PC-9 (cell line): ENCODE results near the gene LRRFIP1. TPM values are rescaled to one million over a fixed set of nuclear protein-coding genes. Genes with fewer than 3 reads are reported as not detected.

Experiments
- BruUV-seq: library from RNA; stranded (reverse); fragments of 400-500 nt; replicated peaks from 2 replicates; lab custom pipeline; 2021; lab: Mats Ljungman, UMichigan
- CTCF ChIA-PET: fragments of 300-600 bp; sonication (Branson Sonifier 250); formaldehyde crosslinking; loops from one replicate; lab custom pipeline; 2022; ENCODE audit warnings: antibody characterized with exemption; lab: Charles Lee
- POLR2A ChIA-PET: fragments of 300-600 bp; sonication (Branson Sonifier 250); formaldehyde crosslinking; loops from one replicate; lab custom pipeline; 2022; ENCODE audit warnings: antibody characterized with exemption; ENCODE audit not compliant: unreplicated experiment; lab: Charles Lee
- DNase-seq, 2 experiments: peaks; one replicate each; pipeline versions ENCODE4 v3.0.0 to v3.0.0-alpha.2; 2015 to 2022; ENCODE audit warnings: mixed read lengths in 1 of 2
- H2AFZ ChIP-seq: fragments of 200-600 bp; sonication (generic); 2 replicates; pipeline ENCODE4 v1.8.1; 2017; ENCODE audit warnings: antibody characterized with exemption
- H3F3A ChIP-seq: fragments of 200-600 bp; sonication (generic); 2 replicates; pipeline ENCODE4 v1.8.1; 2017; ENCODE audit warnings: antibody characterized with exemption, mild to moderate bottlenecking, low read depth; ENCODE audit not compliant: insufficient read depth
- H3K27ac ChIP-seq: fragments of 200-600 bp; sonication (generic); 2 replicates; pipeline ENCODE4 v1.6.1; 2016; ENCODE audit warnings: mixed run types
- H3K27me3 ChIP-seq: fragments of 200-600 bp; sonication (generic); 2 replicates; pipeline ENCODE4 v1.6.1; 2016; ENCODE audit warnings: low read depth, mixed run types; ENCODE audit not compliant: insufficient read depth
- H3K36me3 ChIP-seq: fragments of 200-600 bp; sonication (generic); 2 replicates; pipeline ENCODE4 v1.6.1; 2016; ENCODE audit warnings: low read depth, mixed run types
- H3K4me1 ChIP-seq: fragments of 200-600 bp; sonication (generic); replicated peaks from 2 replicates; pipeline ENCODE4 v1.6.1; 2016; ENCODE audit warnings: mixed run types; ENCODE audit not compliant: insufficient read depth
- H3K4me2 ChIP-seq: fragments of 200-600 bp; sonication (generic); 2 replicates; pipeline ENCODE4 v1.6.1; 2017; ENCODE audit warnings: mixed run types
- H3K4me3 ChIP-seq: fragments of 200-600 bp; sonication (generic); 2 replicates; pipeline ENCODE4 v1.6.1; 2016; ENCODE audit warnings: mixed run types
- H3K79me2 ChIP-seq: fragments of 200-600 bp; sonication (generic); 2 replicates; pipeline ENCODE4 v1.6.1; 2017; ENCODE audit warnings: low read depth, mixed run types
- H3K9me2 ChIP-seq: fragments of 200-600 bp; sonication (generic); 2 replicates; pipeline ENCODE4 v1.8.1; 2017; ENCODE audit warnings: mild to moderate bottlenecking; ENCODE audit not compliant: insufficient read depth
- H3K9me3 ChIP-seq: fragments of 200-600 bp; sonication (generic); 2 replicates; pipeline ENCODE4 v1.8.1; 2016; ENCODE audit warnings: low read depth; ENCODE audit not compliant: insufficient read depth
- H4K20me1 ChIP-seq: fragments of 200-600 bp; sonication (generic); 2 replicates; pipeline ENCODE4 v1.8.1; 2017; ENCODE audit not compliant: insufficient read depth
- EZH2 ChIP-seq: fragments of 200-600 bp; sonication (generic); IDR thresholded peaks from 2 replicates; pipeline ENCODE4 v1.8.0; 2017; ENCODE audit warnings: antibody characterized with exemption, low read depth
- intact Hi-C: fragments of 100-400 bp; cut with micrococcal nuclease; formaldehyde crosslinking; loops from one replicate; pipeline ENCODE4 v1.10.0; 2022; ENCODE audit not compliant: unreplicated experiment
- total RNA-seq: library from RNA; stranded (reverse); gene quantifications from 2 replicates; pipeline ENCODE4 v1.2.3, GENCODE V29; 2021
- TF ChIP-seq, protein P1 (sequence below): fragments of 200-600 bp; sonication (generic); conservative IDR thresholded peaks from 2 replicates; pipeline ENCODE4 v1.6.1; 2017; ENCODE audit warnings: mixed run types, antibody characterized with exemption, mild to moderate bottlenecking, moderate library complexity

Gene LRRFIP1
- total RNA-seq, 1 experiment from 2014 or later: 238 TPM

DNA sequence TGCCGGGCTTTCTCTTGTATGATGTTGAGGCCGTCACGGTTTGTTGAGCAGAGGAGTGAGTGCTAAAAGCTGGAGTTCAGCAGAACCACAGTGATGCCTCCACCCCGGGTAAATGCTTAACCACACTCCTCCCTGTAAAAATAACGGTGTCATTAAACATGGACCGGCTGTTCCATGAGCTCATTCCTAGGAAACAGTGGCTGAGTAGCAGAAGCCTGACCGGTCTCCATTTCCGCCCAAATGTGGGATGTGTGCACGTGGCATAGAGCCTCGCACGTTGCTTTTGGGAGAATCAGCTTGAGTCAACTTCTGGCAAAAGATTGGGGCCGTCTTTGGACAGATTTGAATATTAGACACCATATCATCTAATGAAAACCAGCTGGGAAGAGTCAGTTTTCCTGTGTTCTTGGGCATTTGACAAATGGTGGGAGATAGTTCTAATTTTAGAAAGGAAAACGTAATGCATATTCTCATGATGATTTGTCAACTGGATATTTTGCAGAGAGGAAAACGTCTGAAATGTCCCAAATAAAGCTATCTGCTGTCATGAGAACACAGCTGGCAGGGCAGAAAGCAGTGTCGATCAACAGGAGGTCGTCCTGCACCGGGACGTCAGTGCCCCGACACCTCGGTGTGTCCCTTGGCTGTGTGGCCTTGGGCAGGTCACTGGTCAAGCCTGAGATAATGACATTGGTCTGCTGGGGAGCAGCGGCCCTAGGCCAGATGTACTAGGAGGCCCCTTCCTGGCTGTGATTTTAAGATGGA lies 42.4 kb downstream of the LRRFIP1 start:
- H3K79me2 ChIP-seq: no peaks in the 10 kb centered on the region
- BruUV-seq: no TSS peak
- intact Hi-C loops: no loop called here
- no peak overlapping the region for H3K4me3 ChIP-seq
- no peaks in the 10 kb centered on the region for H3F3A ChIP-seq
- no peaks in the 10 kb centered on the region for H3K36me3 ChIP-seq
- no peaks in the 10 kb centered on the region for H3K4me1 ChIP-seq
- DNase-seq: no peak
- CTCF ChIA-PET: no interaction called here
- no peaks in the 10 kb centered on the region for H4K20me1 ChIP-seq
- H2AFZ ChIP-seq: no peak overlapping the region
- H3K9me3 ChIP-seq: no peaks in the 10 kb centered on the region
- POLR2A ChIA-PET: interaction anchor here (0.7 kb wide), 1 partner anchor 27 kb away, joined by 3 read pairs; no protein-coding TSS in a partner anchor
- no peak overlapping the region for H3K4me2 ChIP-seq
- TF ChIP-seq EZH2: no peak
- TF ChIP-seq, protein P1, sequence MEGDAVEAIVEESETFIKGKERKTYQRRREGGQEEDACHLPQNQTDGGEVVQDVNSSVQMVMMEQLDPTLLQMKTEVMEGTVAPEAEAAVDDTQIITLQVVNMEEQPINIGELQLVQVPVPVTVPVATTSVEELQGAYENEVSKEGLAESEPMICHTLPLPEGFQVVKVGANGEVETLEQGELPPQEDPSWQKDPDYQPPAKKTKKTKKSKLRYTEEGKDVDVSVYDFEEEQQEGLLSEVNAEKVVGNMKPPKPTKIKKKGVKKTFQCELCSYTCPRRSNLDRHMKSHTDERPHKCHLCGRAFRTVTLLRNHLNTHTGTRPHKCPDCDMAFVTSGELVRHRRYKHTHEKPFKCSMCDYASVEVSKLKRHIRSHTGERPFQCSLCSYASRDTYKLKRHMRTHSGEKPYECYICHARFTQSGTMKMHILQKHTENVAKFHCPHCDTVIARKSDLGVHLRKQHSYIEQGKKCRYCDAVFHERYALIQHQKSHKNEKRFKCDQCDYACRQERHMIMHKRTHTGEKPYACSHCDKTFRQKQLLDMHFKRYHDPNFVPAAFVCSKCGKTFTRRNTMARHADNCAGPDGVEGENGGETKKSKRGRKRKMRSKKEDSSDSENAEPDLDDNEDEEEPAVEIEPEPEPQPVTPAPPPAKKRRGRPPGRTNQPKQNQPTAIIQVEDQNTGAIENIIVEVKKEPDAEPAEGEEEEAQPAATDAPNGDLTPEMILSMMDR: no peak
- H3K27me3 ChIP-seq: no peaks in the 10 kb centered on the region
- H3K9me2 ChIP-seq: no peaks in the 10 kb centered on the region
- no peak overlapping the region for H3K27ac ChIP-seq

DNA sequence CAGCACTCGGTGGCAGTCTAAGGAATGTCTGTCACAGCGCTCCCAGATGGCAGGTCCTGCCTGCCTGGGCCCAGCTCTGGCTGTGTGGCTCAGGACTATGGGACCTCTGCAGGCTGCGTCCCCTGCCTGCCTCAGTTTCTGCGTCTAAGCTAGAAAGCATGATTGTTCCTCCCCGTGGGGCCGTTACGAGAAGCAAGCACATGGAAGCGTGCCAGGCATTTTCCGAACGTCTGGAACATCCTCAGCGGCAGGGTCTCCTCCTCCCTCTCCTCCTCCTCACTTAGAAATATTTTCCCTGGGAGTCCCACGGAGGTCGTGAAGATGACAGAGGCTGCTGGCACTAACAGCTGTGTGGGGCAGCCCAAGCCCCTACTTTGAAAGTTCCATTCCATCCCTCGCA lies 43.3 kb downstream of the LRRFIP1 start:
- POLR2A ChIA-PET: no interaction called here
- Histone ChIP-seq H3K9me3 (no peaks in the 10 kb centered on the region), H3F3A (no peaks in the 10 kb centered on the region), H3K9me2 (no peaks in the 10 kb centered on the region), H3K27ac (no peak overlapping the region), H4K20me1 (no peaks in the 10 kb centered on the region), H3K4me2 (no peak overlapping the region), H2AFZ (no peak overlapping the region), H3K4me3 (no peak overlapping the region), H3K79me2 (no peaks in the 10 kb centered on the region), H3K36me3 (no peaks in the 10 kb centered on the region), H3K4me1 (no peaks in the 10 kb centered on the region), H3K27me3 (no peaks in the 10 kb centered on the region)
- BruUV-seq: no TSS peak
- no peak for TF ChIP-seq EZH2
- TF ChIP-seq, protein P1: no peak
- no peak for DNase-seq
- CTCF ChIA-PET: no interaction called here
- intact Hi-C loops: no loop called here

DNA sequence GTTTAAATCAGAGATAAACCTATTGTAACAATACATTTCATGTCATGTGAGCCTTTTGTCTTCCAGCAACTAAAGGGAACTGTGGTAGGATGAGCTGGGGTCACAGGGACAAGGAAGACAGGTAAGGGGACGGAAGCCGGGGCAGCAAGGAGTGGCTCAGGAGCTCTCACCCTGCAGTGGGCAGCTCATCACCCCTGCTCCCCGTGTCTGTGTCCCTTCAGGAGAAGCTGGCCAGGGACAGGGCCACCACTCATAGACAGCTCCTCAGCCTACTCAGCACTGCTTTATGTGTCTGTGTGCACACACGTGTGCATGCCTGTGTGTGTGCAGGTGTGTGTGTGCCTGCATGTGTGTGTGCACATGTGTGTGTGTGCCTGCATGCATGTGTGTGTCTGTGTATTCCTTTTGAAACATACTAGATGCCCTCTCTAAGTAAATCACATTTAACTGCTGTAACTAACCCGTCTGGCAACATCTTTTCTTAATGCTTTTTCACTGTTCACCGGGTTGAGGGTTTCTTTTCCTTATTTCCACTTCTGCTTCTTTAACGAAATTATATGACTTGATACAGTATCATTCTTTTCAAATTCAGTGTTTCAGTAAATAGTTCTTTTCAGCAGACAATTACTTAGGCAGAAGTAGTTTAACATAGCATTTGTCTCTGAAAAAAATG lies 44.2 kb downstream of the LRRFIP1 start:
- no peak for DNase-seq
- Histone ChIP-seq H3K27me3 (no peaks in the 10 kb centered on the region), H3F3A (no peaks in the 10 kb centered on the region), H3K27ac (no peak overlapping the region), H2AFZ (no peak overlapping the region), H3K4me1 (no peaks in the 10 kb centered on the region), H4K20me1 (no peaks in the 10 kb centered on the region), H3K36me3 (no peaks in the 10 kb centered on the region), H3K4me3 (no peak overlapping the region), H3K9me3 (no peaks in the 10 kb centered on the region), H3K4me2 (no peak overlapping the region), H3K9me2 (no peaks in the 10 kb centered on the region), H3K79me2 (no peaks in the 10 kb centered on the region)
- intact Hi-C loops: no loop called here
- ChIA-PET CTCF (interaction anchor here (0.5 to 0.8 kb wide), 2 partner anchors 57 to 100 kb away, joined by 3 read pairs; no protein-coding TSS in a partner anchor), POLR2A (interaction anchor here (0.5 kb wide), 1 partner anchor 196 kb away, joined by 3 read pairs; no protein-coding TSS in a partner anchor)
- no TSS peak for BruUV-seq
- no peak for TF ChIP-seq EZH2
- TF ChIP-seq, protein P1: no peak
